ENCODE measurements around the gene MAGI1.

MAGI1 gene

DNA sequence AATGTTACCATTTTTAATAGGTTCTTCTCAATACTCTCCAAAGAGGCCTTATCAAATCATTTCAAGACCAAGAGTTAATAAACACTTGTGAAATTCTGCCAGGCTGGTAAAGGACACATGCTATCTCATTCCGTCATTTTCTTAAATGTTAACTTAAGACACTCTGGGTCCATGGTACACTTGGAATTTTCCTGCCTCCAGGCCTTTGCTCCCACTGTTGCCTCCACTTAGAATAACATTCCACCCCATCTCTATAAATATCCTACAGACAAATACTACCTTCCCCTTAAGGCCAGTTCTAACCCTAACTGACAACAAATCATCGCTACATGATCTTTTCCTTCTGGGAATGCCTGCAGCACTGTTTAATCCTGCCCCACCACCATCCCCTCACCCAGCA lies 24.1 kb downstream of the MAGI1 start:
- CTCF ChIA-PET: no interaction called here
- Mint-ChIP-seq H3K27me3 (no peaks in the 10 kb centered on the region), H3K36me3 (no peaks in the 10 kb centered on the region), H3K4me3 (no peak overlapping the region), H3K27ac (no peak overlapping the region), H3K4me1 (no peaks in the 10 kb centered on the region), H3K9me3 (no peaks in the 10 kb centered on the region)
- no peak for DNase-seq

DNA sequence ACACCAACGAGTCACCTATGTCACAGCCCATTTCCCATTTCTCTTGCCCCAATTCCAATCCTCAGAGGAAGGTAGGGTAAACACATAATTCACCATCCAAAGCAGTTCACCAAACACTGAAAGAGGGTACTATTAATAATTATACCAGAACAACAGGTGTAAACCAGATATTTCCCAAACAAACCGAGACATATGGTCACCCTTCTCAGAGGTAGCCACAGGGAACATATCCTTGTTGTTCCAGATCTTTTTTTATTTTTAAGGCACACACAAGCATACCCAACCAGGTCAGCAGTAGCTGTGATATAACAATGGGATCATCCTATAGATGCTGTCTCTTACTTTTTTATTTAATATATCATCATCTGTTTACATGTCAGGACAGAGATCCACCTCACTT lies 24.7 kb downstream of the MAGI1 start:
- Mint-ChIP-seq H3K36me3 (no peaks in the 10 kb centered on the region), H3K27ac (no peak overlapping the region), H3K4me3 (no peak overlapping the region), H3K9me3 (no peaks in the 10 kb centered on the region), H3K4me1 (no peaks in the 10 kb centered on the region), H3K27me3 (no peaks in the 10 kb centered on the region)
- no peak for DNase-seq
- CTCF ChIA-PET: no interaction called here

DNA sequence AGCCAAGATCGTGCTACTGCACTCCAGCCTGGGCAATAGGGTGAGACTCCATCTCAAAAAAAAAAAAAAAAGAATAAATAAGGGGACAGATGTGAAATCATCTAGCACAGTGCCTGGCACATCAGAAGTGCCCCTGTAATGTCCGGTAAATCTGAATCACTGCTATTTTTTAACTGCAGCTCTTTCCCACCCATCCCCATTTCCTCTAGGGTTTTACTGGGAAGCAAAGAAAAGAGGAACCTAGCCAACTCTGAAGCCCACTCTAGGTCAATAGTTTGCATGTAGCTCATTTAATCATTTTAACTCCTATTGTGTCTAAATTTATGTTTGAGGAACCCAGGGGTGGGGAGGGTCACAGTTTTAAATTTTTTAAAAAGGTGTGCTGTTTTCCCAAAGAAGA lies 26.0 kb downstream of the MAGI1 start:
- Mint-ChIP-seq H3K36me3 (no peaks in the 10 kb centered on the region), H3K4me1 (no peaks in the 10 kb centered on the region), H3K27ac (no peak overlapping the region), H3K9me3 (no peaks in the 10 kb centered on the region), H3K4me3 (no peak overlapping the region), H3K27me3 (no peaks in the 10 kb centered on the region)
- CTCF ChIA-PET: no interaction called here
- no peak for DNase-seq

DNA sequence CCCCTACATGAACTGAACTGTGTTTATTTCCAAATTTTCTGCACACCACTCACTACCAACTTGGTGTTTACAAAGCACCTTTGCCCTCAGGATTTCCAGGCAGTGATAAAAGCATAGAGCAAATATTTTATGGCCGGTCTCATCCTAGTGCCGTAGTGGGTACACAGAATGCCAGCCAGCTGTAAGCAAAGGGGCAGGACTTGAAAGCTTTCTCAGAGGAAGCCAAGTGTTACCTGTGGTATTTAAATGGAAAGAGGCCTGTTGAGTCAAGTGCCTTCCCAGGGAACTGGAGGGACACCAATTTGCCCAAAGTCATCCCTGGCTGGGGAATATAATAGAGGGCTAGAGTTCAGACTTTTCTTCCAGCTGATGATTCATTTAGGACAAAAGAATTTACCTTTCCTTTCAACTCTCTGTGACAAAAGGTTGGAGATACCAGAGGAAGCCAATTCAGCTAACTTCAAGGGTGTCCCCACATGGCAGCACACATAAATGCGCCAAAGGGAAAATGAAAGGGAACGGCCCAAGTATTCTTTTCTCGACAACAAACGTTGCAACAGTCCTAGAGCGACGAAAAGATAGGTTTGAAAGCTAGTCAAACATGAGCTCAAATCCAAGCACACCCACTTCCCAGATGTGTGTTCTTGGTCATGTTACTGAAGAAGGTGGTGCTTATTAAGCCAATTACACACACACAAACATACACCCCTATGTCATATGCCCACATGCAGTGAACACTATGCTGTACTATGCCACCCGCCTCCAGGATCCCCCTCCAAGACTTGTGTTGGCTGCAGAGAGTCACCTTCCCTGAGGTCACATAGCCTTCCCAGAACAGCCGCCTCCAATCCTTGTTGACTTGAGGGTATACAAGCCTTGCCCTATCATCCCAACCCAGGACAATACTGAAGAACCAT lies 27.7 kb downstream of the MAGI1 start:
- Mint-ChIP-seq H3K9me3 (no peaks in the 10 kb centered on the region), H3K4me3 (no peak overlapping the region), H3K4me1 (no peaks in the 10 kb centered on the region), H3K36me3 (no peaks in the 10 kb centered on the region), H3K27ac (no peak overlapping the region), H3K27me3 (no peaks in the 10 kb centered on the region)
- DNase-seq: no peak
- CTCF ChIA-PET: no interaction called here

DNA sequence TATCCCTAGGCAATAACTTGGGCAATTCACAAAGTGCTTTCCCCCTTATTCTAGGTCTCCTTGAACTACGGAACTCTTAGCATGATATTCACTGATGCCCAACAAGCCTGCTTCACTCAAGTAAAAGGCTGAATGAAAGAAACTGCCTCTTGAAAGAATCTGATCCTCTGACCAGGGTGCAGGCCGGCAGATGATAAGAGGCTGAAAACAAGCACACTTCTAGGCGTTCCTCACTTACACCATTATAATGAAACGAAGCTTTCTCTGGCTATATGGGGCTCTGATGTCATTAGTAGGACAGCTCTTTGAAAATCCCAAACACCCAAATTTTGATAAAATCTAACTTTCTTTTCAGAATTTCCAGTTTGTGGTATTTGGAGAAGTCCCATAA lies 28.4 kb downstream of the MAGI1 start:
- DNase-seq: no peak
- no peaks in the 10 kb centered on the region for H3K9me3 Mint-ChIP-seq
- no peaks in the 10 kb centered on the region for H3K4me1 Mint-ChIP-seq
- H3K4me3 Mint-ChIP-seq: no peak overlapping the region
- CTCF ChIA-PET: no interaction called here
- H3K27ac Mint-ChIP-seq: no peak overlapping the region
- H3K27me3 Mint-ChIP-seq: no peaks in the 10 kb centered on the region
- H3K36me3 Mint-ChIP-seq: no peaks in the 10 kb centered on the region

DNA sequence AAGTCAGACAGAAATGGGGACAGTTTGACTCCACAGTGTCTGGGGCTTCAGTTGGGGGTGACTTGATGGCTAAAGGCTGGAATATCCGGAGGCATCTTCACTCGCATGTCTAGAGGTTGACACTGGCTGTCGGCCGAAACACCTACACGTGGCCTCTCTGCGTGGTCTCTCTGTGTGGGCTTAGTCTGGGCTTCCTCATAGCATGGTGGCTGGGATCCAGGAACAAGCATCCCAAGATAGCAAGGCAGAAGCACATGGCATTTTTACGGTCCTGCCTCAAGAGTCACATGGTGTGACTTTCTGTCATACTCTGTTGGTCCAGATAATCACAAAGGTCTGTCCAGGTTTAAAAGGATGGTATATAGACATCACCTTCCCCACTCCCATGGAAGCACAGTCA lies 34.5 kb downstream of the MAGI1 start:
- CTCF ChIA-PET: no interaction called here
- no peak for DNase-seq
- no peaks in the 10 kb centered on the region for H3K4me1 Mint-ChIP-seq
- no peaks in the 10 kb centered on the region for H3K9me3 Mint-ChIP-seq
- no peaks in the 10 kb centered on the region for H3K36me3 Mint-ChIP-seq
- no peaks in the 10 kb centered on the region for H3K27me3 Mint-ChIP-seq
- no peak overlapping the region for H3K27ac Mint-ChIP-seq
- H3K4me3 Mint-ChIP-seq: no peak overlapping the region

DNA sequence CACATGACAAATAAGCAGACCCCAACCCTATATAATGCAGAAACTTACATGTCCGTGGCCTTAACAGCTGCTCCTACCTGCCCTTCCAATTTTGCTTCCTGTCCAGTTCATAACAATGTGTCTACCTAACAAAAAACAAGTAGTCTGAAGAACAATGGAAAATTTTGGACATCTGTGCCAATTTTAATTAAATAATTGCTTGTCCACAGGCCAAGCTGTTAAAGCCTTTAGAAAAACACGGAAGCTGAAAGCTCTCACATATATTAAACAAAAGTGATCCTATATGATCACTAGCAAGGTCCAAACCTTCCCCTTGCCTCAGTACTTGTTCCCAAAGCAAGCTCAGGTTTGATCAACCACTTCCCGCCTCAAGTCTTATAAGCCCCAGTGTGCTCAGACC lies 37.1 kb downstream of the MAGI1 start:
- no peaks in the 10 kb centered on the region for H3K36me3 Mint-ChIP-seq
- no peaks in the 10 kb centered on the region for H3K9me3 Mint-ChIP-seq
- no peaks in the 10 kb centered on the region for H3K4me1 Mint-ChIP-seq
- CTCF ChIA-PET: no interaction called here
- DNase-seq: no peak
- no peak overlapping the region for H3K27ac Mint-ChIP-seq
- no peaks in the 10 kb centered on the region for H3K27me3 Mint-ChIP-seq
- no peak overlapping the region for H3K4me3 Mint-ChIP-seq

DNA sequence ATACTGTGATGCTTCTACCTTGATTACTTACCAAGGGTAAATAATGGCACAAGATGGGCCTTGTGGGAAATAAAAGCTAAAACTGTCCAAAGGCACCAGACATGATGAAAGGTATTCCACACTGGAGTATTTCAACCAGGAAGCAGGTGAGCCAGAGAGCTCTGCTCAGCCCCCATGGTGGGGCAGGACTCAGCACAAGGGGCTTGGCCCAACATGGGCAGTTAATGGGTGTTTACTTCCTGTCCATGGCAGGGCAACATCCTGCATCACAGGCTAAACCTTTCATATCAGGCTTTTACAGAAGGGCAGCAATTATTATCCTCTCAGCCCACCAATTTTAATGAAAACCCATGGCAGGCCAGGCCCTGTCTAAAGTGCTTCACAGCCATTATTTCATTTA lies 38.2 kb downstream of the MAGI1 start:
- H3K9me3 Mint-ChIP-seq: no peaks in the 10 kb centered on the region
- no peaks in the 10 kb centered on the region for H3K4me1 Mint-ChIP-seq
- CTCF ChIA-PET: no interaction called here
- no peak overlapping the region for H3K27ac Mint-ChIP-seq
- no peaks in the 10 kb centered on the region for H3K27me3 Mint-ChIP-seq
- no peak for DNase-seq
- H3K36me3 Mint-ChIP-seq: no peaks in the 10 kb centered on the region
- no peak overlapping the region for H3K4me3 Mint-ChIP-seq

DNA sequence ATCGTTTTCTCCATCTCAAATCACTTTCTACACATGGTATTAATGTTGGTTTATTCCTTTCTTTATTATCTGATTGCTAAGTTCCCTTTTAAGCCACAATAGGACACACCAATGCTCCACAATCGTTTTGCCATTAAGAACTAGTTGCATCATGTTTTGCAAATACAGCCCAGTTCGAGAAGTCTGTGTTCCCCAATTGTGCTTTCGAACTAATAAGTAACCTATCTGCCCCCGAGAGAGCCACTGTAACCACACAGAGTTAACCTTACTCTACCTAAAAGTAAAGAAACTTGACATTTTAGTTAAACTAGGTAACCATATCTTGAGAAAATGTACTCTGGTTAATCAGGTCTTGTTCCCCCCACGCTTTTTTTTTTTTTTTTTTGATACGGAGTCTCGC lies 39.1 kb downstream of the MAGI1 start:
- H3K4me3 Mint-ChIP-seq: no peak overlapping the region
- no peaks in the 10 kb centered on the region for H3K36me3 Mint-ChIP-seq
- no peak overlapping the region for H3K27ac Mint-ChIP-seq
- H3K27me3 Mint-ChIP-seq: no peaks in the 10 kb centered on the region
- H3K9me3 Mint-ChIP-seq: no peaks in the 10 kb centered on the region
- CTCF ChIA-PET: no interaction called here
- no peak for DNase-seq
- H3K4me1 Mint-ChIP-seq: no peaks in the 10 kb centered on the region

DNA sequence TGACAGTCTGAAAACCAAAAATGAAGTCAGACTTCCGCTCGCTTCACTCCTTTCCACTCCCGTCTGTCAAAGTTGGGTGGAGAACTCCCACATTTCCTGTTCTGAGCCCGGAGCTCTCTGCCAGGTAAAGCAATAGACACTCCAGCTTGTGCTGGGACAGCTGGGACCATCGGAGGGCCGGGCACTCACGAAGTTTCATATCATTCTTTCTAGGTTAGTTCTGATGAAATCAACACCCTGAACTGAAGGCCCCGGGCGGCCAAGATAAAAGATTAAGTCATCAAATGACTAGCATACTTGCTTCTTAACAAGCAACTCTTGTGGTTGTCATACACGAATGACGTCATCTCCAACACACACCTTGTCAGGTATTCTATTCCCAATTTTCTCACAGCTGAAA lies 42.1 kb downstream of the MAGI1 start:
- no peak for DNase-seq
- no peak overlapping the region for H3K27ac Mint-ChIP-seq
- no peaks in the 10 kb centered on the region for H3K4me1 Mint-ChIP-seq
- CTCF ChIA-PET: no interaction called here
- no peak overlapping the region for H3K4me3 Mint-ChIP-seq
- H3K27me3 Mint-ChIP-seq: no peaks in the 10 kb centered on the region
- H3K36me3 Mint-ChIP-seq: no peaks in the 10 kb centered on the region
- H3K9me3 Mint-ChIP-seq: no peaks in the 10 kb centered on the region

DNA sequence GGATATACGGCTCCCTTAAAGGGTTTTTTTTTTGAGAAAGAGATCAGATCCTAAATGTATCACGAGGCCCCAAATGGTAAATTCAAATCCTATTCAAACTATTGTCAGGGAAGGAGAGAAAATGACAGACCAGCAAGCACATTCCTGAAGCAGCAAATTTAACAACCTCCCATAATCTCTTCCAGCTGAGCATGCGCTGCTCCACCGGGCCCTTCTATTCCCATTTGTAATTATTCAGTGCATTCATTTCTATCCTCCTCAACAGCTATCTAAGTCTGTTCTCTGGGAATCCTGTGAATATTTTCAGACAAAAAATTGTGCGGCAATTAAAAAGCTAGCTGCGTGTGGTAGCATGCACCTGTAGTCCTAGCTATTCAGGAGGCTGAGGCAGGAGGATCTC lies 43.2 kb downstream of the MAGI1 start:
- H3K27ac Mint-ChIP-seq: no peak overlapping the region
- no peak overlapping the region for H3K4me3 Mint-ChIP-seq
- no peaks in the 10 kb centered on the region for H3K27me3 Mint-ChIP-seq
- H3K36me3 Mint-ChIP-seq: no peaks in the 10 kb centered on the region
- no peak for DNase-seq
- no peaks in the 10 kb centered on the region for H3K4me1 Mint-ChIP-seq
- H3K9me3 Mint-ChIP-seq: no peaks in the 10 kb centered on the region
- CTCF ChIA-PET: no interaction called here

DNA sequence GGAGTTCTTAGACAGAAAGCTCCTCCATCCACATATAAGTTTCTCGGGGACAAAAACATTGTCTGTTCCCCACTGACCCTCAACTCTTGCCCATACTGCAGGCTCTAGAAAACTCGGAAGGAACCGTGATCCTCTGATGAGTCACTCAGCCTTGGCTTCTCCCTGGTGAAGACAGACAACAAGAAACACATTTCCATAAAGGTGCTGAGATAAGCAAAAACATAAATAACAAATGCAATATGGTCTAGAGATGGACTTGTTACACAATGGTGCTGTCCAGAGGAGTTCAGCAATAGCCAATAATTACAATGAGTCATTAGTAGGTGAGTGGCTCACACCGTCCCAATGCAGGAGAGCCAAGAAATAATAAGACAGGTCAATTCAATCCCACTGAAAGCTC lies 43.7 kb downstream of the MAGI1 start:
- Mint-ChIP-seq H3K4me1 (no peaks in the 10 kb centered on the region), H3K27ac (no peak overlapping the region), H3K9me3 (no peaks in the 10 kb centered on the region), H3K36me3 (no peaks in the 10 kb centered on the region), H3K4me3 (no peak overlapping the region), H3K27me3 (no peaks in the 10 kb centered on the region)
- no peak for DNase-seq
- CTCF ChIA-PET: no interaction called here

DNA sequence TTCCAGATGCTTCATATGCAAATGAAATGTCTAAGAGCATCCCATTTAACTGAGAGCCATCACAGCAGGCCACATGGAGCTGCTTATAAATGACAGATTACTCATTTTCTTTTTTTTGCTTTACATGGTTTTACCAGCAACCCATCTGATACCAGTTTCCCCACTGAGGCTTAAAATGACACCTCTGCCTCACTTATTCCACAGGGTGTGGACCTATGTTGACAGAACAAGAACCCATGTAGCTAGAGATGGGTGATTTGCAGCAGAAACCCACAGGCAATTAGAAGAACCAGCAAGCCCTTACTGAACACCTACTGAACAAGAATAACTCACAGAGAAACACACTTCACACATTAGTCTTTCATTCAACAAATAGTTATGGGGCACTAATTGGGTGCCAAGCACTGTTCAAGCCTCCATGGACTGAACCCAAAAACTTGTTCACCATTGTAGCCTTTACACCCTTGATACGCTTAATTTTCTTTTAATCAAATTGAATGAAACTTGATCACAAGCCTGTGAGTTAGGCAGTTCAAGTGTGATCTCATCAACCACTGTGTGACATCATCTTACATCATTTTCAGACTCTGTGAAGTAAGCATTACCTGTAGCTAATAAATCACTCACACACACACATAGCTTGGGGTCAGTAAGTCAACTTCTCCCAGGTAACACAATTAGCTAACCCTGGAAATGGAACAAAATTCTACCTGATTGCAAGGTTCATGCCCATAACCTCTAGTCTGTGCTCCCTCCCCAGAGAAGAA lies 45.4 kb downstream of the MAGI1 start:
- no peak overlapping the region for H3K27ac Mint-ChIP-seq
- no peaks in the 10 kb centered on the region for H3K4me1 Mint-ChIP-seq
- H3K9me3 Mint-ChIP-seq: no peaks in the 10 kb centered on the region
- H3K27me3 Mint-ChIP-seq: no peaks in the 10 kb centered on the region
- CTCF ChIA-PET: no interaction called here
- DNase-seq: no peak
- H3K4me3 Mint-ChIP-seq: no peak overlapping the region
- no peaks in the 10 kb centered on the region for H3K36me3 Mint-ChIP-seq

DNA sequence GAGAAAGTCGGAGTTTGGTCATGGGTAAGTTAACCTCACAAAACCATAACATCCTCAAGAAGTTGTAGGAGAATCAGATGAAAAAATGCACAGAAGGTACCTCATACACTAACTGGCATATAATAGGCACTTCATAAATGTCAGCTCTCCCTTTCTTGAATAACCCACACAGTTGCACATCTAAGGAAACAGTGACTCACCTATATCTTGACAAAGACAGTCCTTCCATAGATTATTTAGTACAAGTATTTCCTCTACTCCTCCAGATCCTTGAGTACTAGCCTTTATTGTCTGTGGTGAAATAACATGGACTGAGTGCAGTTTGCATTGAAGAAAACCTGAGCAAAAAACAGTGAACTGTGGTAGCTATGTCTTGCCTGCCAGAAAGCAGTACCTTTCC lies 46.6 kb downstream of the MAGI1 start:
- H3K27ac Mint-ChIP-seq: no peak overlapping the region
- H3K4me3 Mint-ChIP-seq: no peak overlapping the region
- no peaks in the 10 kb centered on the region for H3K36me3 Mint-ChIP-seq
- CTCF ChIA-PET: no interaction called here
- no peaks in the 10 kb centered on the region for H3K9me3 Mint-ChIP-seq
- no peaks in the 10 kb centered on the region for H3K27me3 Mint-ChIP-seq
- DNase-seq: no peak
- no peaks in the 10 kb centered on the region for H3K4me1 Mint-ChIP-seq

DNA sequence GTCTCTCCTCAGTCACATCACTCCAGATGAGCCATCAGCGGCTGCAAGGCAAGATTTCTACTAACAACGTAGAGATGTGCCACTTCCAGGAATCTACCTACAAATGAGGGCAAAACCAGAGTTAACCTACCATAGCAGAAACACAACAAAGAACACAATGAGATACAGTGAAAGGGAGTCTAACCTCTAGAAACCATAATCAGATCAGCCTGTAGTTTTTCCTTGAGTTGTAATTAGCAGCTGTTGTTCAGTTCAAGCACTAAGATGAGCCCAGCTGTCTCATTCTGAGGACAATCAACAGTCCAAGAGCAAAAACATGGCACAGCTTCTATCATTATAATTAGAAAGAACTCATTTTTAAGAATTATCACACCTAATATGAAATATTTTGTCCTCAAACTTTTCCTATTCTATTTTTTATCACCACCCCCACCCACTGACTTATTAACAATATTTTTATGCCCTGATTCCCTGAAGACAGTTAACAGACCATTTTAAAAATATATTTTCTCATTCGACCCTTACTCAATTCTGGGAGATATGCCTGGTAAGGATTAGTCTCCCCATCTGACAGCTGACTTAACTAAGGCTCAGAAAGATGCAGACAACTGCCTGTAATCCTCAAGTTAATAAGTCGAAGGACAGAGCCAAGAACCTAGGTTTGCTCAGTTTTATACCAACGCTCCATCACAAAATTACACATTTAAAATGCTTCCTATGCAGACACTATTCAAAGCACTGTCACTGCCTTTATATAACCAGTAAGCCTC lies 50.1 kb downstream of the MAGI1 start:
- DNase-seq: no peak
- Mint-ChIP-seq H3K4me1 (no peaks in the 10 kb centered on the region), H3K27me3 (no peaks in the 10 kb centered on the region), H3K36me3 (no peaks in the 10 kb centered on the region), H3K27ac (no peak overlapping the region), H3K9me3 (no peaks in the 10 kb centered on the region), H3K4me3 (no peak overlapping the region)
- CTCF ChIA-PET: interaction anchor here (1.2 kb wide), 1 partner anchor 9 kb away, joined by 4 read pairs; no protein-coding TSS in a partner anchor
